Skeletal muscle cell (primary cell): ENCODE results near the gene YTHDF1.
"Not testable (repeated sequence)": the region's sequence is repeated elsewhere in the genome, so short reads cannot be mapped to it uniquely, and the experiment has no call there.

Source experiments
- DNase-seq: peaks from one replicate; pipeline ENCODE4 v3.0.0-alpha.2; 2010; ENCODE audit warnings: low read depth
- H3K4me3 ChIP-seq: 2 replicates; pipeline ENCODE4 v1.5.1; 2011; ENCODE audit warnings: low read depth, mild to moderate bottlenecking, control low read depth, low read length, moderate library complexity

YTHDF1 gene

GRCh38 chr20:63251350-63251749 lies 35.4 kb upstream of the YTHDF1 start:
- not testable (repeated sequence) for DNase-seq, H3K4me3 ChIP-seq

- DNase-seq = no peak
- no peak overlapping the region for H3K4me3 ChIP-seq
Observed at GRCh38 chr20:63249891-63250290, 34.0 kb upstream of the YTHDF1 start.

GRCh38 chr20:63248835-63249591 lies 33.1 kb upstream of the YTHDF1 start:
- no peak overlapping the region for H3K4me3 ChIP-seq
- no peak for DNase-seq

- DNase-seq = no peak
- H3K4me3 ChIP-seq = no peak overlapping the region
Observed at GRCh38 chr20:63247671-63248228, 31.8 kb upstream of the YTHDF1 start.

- no peak for DNase-seq
- H3K4me3 ChIP-seq = no peak overlapping the region
Observed at GRCh38 chr20:63246490-63247288, 30.8 kb upstream of the YTHDF1 start.

GRCh38 chr20:63244468-63244867 lies 28.5 kb upstream of the YTHDF1 start:
- no peak overlapping the region for H3K4me3 ChIP-seq
- no peak for DNase-seq

- H3K4me3 ChIP-seq = no peak overlapping the region
- DNase-seq = no peak
Observed at GRCh38 chr20:63243604-63244247, 27.8 kb upstream of the YTHDF1 start.

GRCh38 chr20:63242736-63243135 lies 26.8 kb upstream of the YTHDF1 start:
- no peak for DNase-seq

GRCh38 chr20:63241272-63241671 lies 25.3 kb upstream of the YTHDF1 start:
- no peak overlapping the region for H3K4me3 ChIP-seq
- no peak for DNase-seq

More at GRCh38 chr20:63242736-63243135, 26.8 kb upstream of the YTHDF1 start:
- H3K4me3 ChIP-seq = no peak overlapping the region

GRCh38 chr20:63240004-63240403 lies 24.1 kb upstream of the YTHDF1 start:
- no peak for DNase-seq
- H3K4me3 ChIP-seq = no peak overlapping the region

- H3K4me3 ChIP-seq = no peak overlapping the region
- DNase-seq = no peak
Observed at GRCh38 chr20:63239431-63239830, 23.5 kb upstream of the YTHDF1 start.

- no peak overlapping the region for H3K4me3 ChIP-seq
Observed at GRCh38 chr20:63238514-63239125, 22.7 kb upstream of the YTHDF1 start.

GRCh38 chr20:63238031-63238430 lies 22.1 kb upstream of the YTHDF1 start:
- DNase-seq = no peak
- H3K4me3 ChIP-seq = no peak overlapping the region

More at GRCh38 chr20:63238514-63239125, 22.7 kb upstream of the YTHDF1 start:
- DNase-seq = no peak

- H3K4me3 ChIP-seq = no peak overlapping the region
- no peak for DNase-seq
Observed at GRCh38 chr20:63236116-63236837, 20.3 kb upstream of the YTHDF1 start.

GRCh38 chr20:63235399-63235983 lies 19.6 kb upstream of the YTHDF1 start, which contains the start of gene BIRC7:
TSS of gene BIRC7 (plus strand) at chr20:63235905. CDS start at chr20:63236097, 192 bp downstream.
- no peak for DNase-seq

GRCh38 chr20:63234693-63235398 lies 18.9 kb upstream of the YTHDF1 start:
- no peak for DNase-seq
- no peak overlapping the region for H3K4me3 ChIP-seq

More at GRCh38 chr20:63235399-63235983, 19.6 kb upstream of the YTHDF1 start, which contains the start of gene BIRC7:
- no peak within 1 kb of the TSS for H3K4me3 ChIP-seq

- no peak overlapping the region for H3K4me3 ChIP-seq
- no peak for DNase-seq
Observed at GRCh38 chr20:63233924-63234323, 18.0 kb upstream of the YTHDF1 start.

- DNase-seq = no peak
- H3K4me3 ChIP-seq = no peak overlapping the region
Observed at GRCh38 chr20:63233061-63233344, 17.1 kb upstream of the YTHDF1 start.
